Liver (tissue), 3 donors: Measurements from ENCODE around the gene CHRDL2.

Source experiments
- CTCF ChIP-seq: fragments of 150-350 bp; IDR thresholded peaks from 2 replicates; pipeline ENCODE4 v1.5.1; 2017; ENCODE audit warnings: improper control_type of control experiment, low read depth, low read length; ENCODE audit not compliant: missing input control
- FOXA1 ChIP-seq: IDR thresholded peaks from 2 replicates; pipeline ENCODE4 v1.6.1; 2016; ENCODE audit warnings: antibody characterized with exemption
- GABPA ChIP-seq, 2 donors: IDR thresholded peaks in 1 of 2; conservative IDR thresholded peaks in 1 of 2; 2 replicates each; pipeline ENCODE4 v1.6.1; 2016; ENCODE audit warnings: antibody characterized with exemption in 2 of 2, mild to moderate bottlenecking in 1 of 2, moderate library complexity in 1 of 2
- JUND ChIP-seq, 2 donors: IDR thresholded peaks; 2 replicates each; pipeline ENCODE4 v1.6.1; 2016; ENCODE audit warnings: antibody characterized with exemption in 2 of 2
- MAX ChIP-seq: IDR thresholded peaks from 2 replicates; pipeline ENCODE4 v1.6.1; 2016; ENCODE audit warnings: antibody characterized with exemption
- NR2F2 ChIP-seq: IDR thresholded peaks from 2 replicates; pipeline ENCODE4 v1.6.1; 2016; ENCODE audit warnings: antibody characterized with exemption
- RAD21 ChIP-seq, 2 donors: IDR thresholded peaks; 2 replicates each; pipeline ENCODE4 v1.6.1; 2016; ENCODE audit warnings: antibody characterized with exemption in 2 of 2, mild to moderate bottlenecking in 2 of 2
- SP1 ChIP-seq: IDR thresholded peaks from 2 replicates; pipeline ENCODE4 v1.6.1; 2018; ENCODE audit warnings: antibody characterized with exemption, mild to moderate bottlenecking
- TAF1 ChIP-seq: conservative IDR thresholded peaks from 2 replicates; pipeline ENCODE4 v1.6.1; 2016; ENCODE audit warnings: antibody characterized with exemption, mild to moderate bottlenecking
- YY1 ChIP-seq: IDR thresholded peaks from 2 replicates; pipeline ENCODE4 v1.6.1; 2016; ENCODE audit warnings: antibody characterized with exemption, mild to moderate bottlenecking
- ZBTB33 ChIP-seq: IDR thresholded peaks from 2 replicates; pipeline ENCODE4 v1.6.1; 2016; ENCODE audit warnings: antibody characterized with exemption
- donor health status: healthy.
- donor health status: healthy.

- TF ChIP-seq JUND (IDR thresholded peaks at IDR 0.05) (no peak), CTCF (no peak), NR2F2 (no peak), TAF1 (no peak), YY1 (no peak), MAX (no peak), FOXA1 (no peak), RAD21 (IDR thresholded peaks at IDR 0.05) (no peak), SP1 (no peak), ZBTB33 (no peak), GABPA (IDR thresholded peaks at IDR 0.05 in 1 of 2, conservative IDR thresholded peaks at IDR 0.05 in 1 of 2) (no peak)
Measured at GRCh38 chr11:74725701-74726100, 5.5 kb downstream of the CHRDL2 start.
